Spleen (tissue), 11 donors: ENCODE results near the gene TRIM38. TPM values are rescaled to one million over a fixed set of nuclear protein-coding genes. Genes with fewer than 3 reads are reported as not detected.
A peak's percentile ranks its signal among the peaks of the same experiment; 100 is the strongest.

ENCODE experiments used
- DNase-seq: peaks from one replicate; pipeline ENCODE4 v3.0.0-alpha.2; 2020
- H3K27ac ChIP-seq, 8 donors: fragments of 200-600 bp; sonication (generic) in 7 of 8; 1 replicate in 4 of 8; 2 replicates in 4 of 8; pipeline versions ENCODE4 v1.5.0 to v1.8.0; 2016 to 2021; ENCODE audit warnings: inconsistent platforms in 4 of 8, mild to moderate bottlenecking in 4 of 8, moderate library complexity in 1 of 8
- H3K27me3 ChIP-seq, 7 donors: fragments of 200-600 bp; sonication (generic) in 6 of 7; replicated peaks in 1 of 7; 1 replicate in 4 of 7; 2 replicates in 3 of 7; pipeline versions ENCODE4 v1.5.0 to v1.8.0; 2016 to 2021; ENCODE audit warnings: inconsistent platforms in 3 of 7, mild to moderate bottlenecking in 1 of 7
- H3K36me3 ChIP-seq, 6 donors: fragments of 200-600 bp; sonication (generic) in 5 of 6; 1 replicate in 4 of 6; 2 replicates in 2 of 6; pipeline versions ENCODE4 v1.5.0 to v1.8.0; 2016 to 2021; ENCODE audit warnings: inconsistent platforms in 2 of 6
- H3K4me1 ChIP-seq, 6 donors: fragments of 200-600 bp; sonication (generic) in 5 of 6; 1 replicate in 3 of 6; 2 replicates in 3 of 6; pipeline versions ENCODE4 v1.5.0 to v1.8.0; 2016 to 2021; ENCODE audit warnings: inconsistent platforms in 3 of 6
- H3K4me3 ChIP-seq, 8 donors: fragments of 200-600 bp; sonication (generic) in 7 of 8; 1 replicate in 4 of 8; 2 replicates in 4 of 8; pipeline versions ENCODE4 v1.5.0 to v1.8.0; 2016 to 2021; ENCODE audit warnings: inconsistent platforms in 4 of 8, mild to moderate bottlenecking in 4 of 8, moderate library complexity in 2 of 8
- H3K9me3 ChIP-seq, 8 donors: fragments of 200-600 bp; sonication (generic) in 7 of 8; 1 replicate in 4 of 8; 2 replicates in 4 of 8; pipeline versions ENCODE4 v1.5.0 to v1.8.0; 2016 to 2021; ENCODE audit warnings: inconsistent platforms in 4 of 8
- CTCF ChIP-seq, 11 experiments: fragments of 200-600 bp in 7 of 11; fragments of 450-650 bp in 4 of 11; sonication (generic) in 4 of 11; IDR thresholded peaks in 8 of 11; conservative IDR thresholded peaks in 3 of 11; 1 replicate in 7 of 11; 2 replicates in 4 of 11; pipeline versions ENCODE4 v1.4.0 to v1.8.0; 2016 to 2021; ENCODE audit warnings: antibody characterized with exemption in 11 of 11, inconsistent platforms in 4 of 11, mild to moderate bottlenecking in 1 of 11
- POLR2A ChIP-seq, 3 donors: fragments of 450-650 bp; IDR thresholded peaks; one replicate each; pipeline ENCODE4 v1.5.1; 2017; ENCODE audit warnings: antibody characterized with exemption in 3 of 3, mild to moderate bottlenecking in 1 of 3
- POLR2AphosphoS5 ChIP-seq, 3 donors: sonication (generic); formaldehyde crosslinking; IDR thresholded peaks; one replicate each; pipeline ENCODE4 v1.5.1; 2017; ENCODE audit warnings: antibody characterized with exemption in 3 of 3
- WGBS, 5 donors: extraction: QIAGEN DNeasy Blood & Tissue Kit in 3 of 5; methylation state at CpG; one replicate each; pipeline versions ENCODE4 v1.1.5 to v1.1.7; 2013 to 2018; 5-methylcytosine and 5-hydroxymethylcytosine counted together
- intact Hi-C: fragments of 100-400 bp; cut with DNase I; formaldehyde crosslinking; loops from one replicate; pipeline ENCODE4 v1.15.0; 2023; ENCODE audit warnings: low total_unique reads
- polyA plus RNA-seq, 3 donors: library from polyadenylated mRNA; stranded (reverse); fragments of 200-250 nt; gene quantifications; one replicate each; pipeline ENCODE4 v1.2.1, GENCODE V29; 2013
- total RNA-seq, 7 donors: library from RNA; depleted of rRNA in 3 of 7; stranded (reverse); fragments of >200 nt in 3 of 7; fragmentation: NEBNext Ultra II Directional in 4 of 7; extraction: Animal tissue kit (Norgen Biotek cat#: 25700) in 4 of 7; gene quantifications; one replicate each; pipeline versions ENCODE4 v1.1.0 to v1.2.1, GENCODE V29; 2016 to 2021
- donor health status: healthy with polysubstance abuse.
- donor health status: DM: no; HTN: no; CAD: no; lungs with moderate emphysema.
- donor health status: DM: no; HTN: no; CAD: no.
- donor health status: Bipolar disorder and iron deficiency.
- donor health status: healthy.
- donor health status: DM: no; HTN: no; CAD: no.
- donor health status: DM: yes; HTN: yes; CAD: no.

The TRIM38 gene
- total and polyA plus RNA-seq, 10 donors: 8.0 to 34.4 (median 28.1) TPM

GRCh38 chr6:25965058-25965457 is 2.5 kb downstream of the TRIM38 start:
- Histone ChIP-seq H3K9me3 (no peaks in the 10 kb centered on the region), H3K4me3 (peak overlapping the region in 5 of 8 donors; percentile 61 to 84 (median 66)), H3K27ac (peak overlapping the region in 3 of 8 donors; percentile 96 to 97 (median 97)), H3K4me1 (peaks cover 42 to 90% (median 79%) of the 10 kb centered on the region in 6 donors), H3K27me3 (no peaks in the 10 kb centered on the region), H3K36me3 (peaks cover 3 to 58% (median 48%) of the 10 kb centered on the region in 6 donors)
- DNase-seq: no peak
- WGBS, 5 donors: 64 to 83% (median 80%) methylated on average over 4 of the region's 4 CpGs
- intact Hi-C loops: no loop called here
- TF ChIP-seq CTCF (IDR thresholded peaks at IDR 0.05 in 8 of 11, conservative IDR thresholded peaks at IDR 0.05 in 3 of 11): no peak
- TF ChIP-seq POLR2A (IDR thresholded peaks at IDR 0.05): no peak
- TF ChIP-seq POLR2AphosphoS5 (IDR thresholded peaks at IDR 0.05): no peak

- Histone ChIP-seq H3K4me1 (peaks cover 38 to 92% (median 81%) of the 10 kb centered on the region in 6 donors), H3K9me3 (no peaks in the 10 kb centered on the region), H3K27ac (peak overlapping the region in 2 of 8 donors; percentile 21 to 22), H3K36me3 (peaks cover 3 to 75% (median 65%) of the 10 kb centered on the region in 6 donors), H3K4me3 (peak overlapping the region in 4 of 8 donors; percentile 4 to 84 (median 9)), H3K27me3 (no peaks in the 10 kb centered on the region)
- TF ChIP-seq POLR2AphosphoS5 (IDR thresholded peaks at IDR 0.05): peak in 2 of 3 donors; percentile 12 to 19
- no peak for TF ChIP-seq POLR2A (IDR thresholded peaks at IDR 0.05)
- TF ChIP-seq CTCF (IDR thresholded peaks at IDR 0.05 in 8 of 11, conservative IDR thresholded peaks at IDR 0.05 in 3 of 11): no peak
- intact Hi-C loops: no loop called here
- no peak for DNase-seq
- 76 to 93% (median 91%) methylated on average over 6 to 9 of the region's 9 CpGs for WGBS, 5 donors
These were observed 4.1 kb downstream of the TRIM38 start for GRCh38 chr6:25966711-25967110.

GRCh38 chr6:25968769-25969168 is 6.2 kb downstream of the TRIM38 start:
- peaks cover 5 to 95% (median 85%) of the 10 kb centered on the region in 6 donors for H3K36me3 ChIP-seq
- H3K27ac ChIP-seq: peak overlapping the region in 1 of 8 donors; percentile 15
- H3K27me3 ChIP-seq: no peaks in the 10 kb centered on the region
- no peak for TF ChIP-seq POLR2A (IDR thresholded peaks at IDR 0.05)
- no peak for TF ChIP-seq CTCF (IDR thresholded peaks at IDR 0.05 in 8 of 11, conservative IDR thresholded peaks at IDR 0.05 in 3 of 11)
- no peak for TF ChIP-seq POLR2AphosphoS5 (IDR thresholded peaks at IDR 0.05)
- peak overlapping the region in 1 of 8 donors; percentile 84 for H3K4me3 ChIP-seq
- no peaks in the 10 kb centered on the region for H3K9me3 ChIP-seq
- intact Hi-C loops: no loop called here
- DNase-seq: no peak
- H3K4me1 ChIP-seq: peaks cover 33 to 97% (median 75%) of the 10 kb centered on the region in 6 donors

DNA sequence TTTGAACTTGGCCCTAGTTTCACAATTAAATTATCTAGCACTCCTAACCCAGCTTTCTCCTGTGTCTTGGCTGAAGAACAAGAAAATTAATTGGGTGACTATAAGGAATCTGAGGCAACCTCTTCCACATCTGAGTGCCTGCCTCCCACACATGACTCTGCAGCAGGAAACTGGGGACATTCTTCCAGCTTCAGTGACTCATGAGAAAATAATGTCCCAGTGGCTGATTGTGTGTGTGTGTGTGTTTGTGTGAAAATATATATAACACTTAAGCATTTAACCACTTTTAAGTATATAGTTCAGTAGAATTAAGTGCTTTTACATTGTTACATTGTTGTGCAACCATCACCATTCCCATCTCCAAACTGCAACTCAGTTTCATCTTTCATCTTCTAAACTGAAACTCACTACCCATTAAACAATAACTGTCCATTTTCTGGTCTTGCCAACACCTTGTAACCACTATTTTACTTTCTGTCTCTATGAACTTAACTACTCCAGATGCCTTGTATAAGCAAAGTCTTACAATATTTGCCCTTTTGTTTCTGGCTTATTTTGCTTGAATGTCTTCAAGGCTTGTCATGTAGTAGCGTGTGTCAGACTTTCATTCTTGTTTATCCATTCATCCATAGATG is 8.7 kb downstream of the TRIM38 start:
- TF ChIP-seq POLR2A (IDR thresholded peaks at IDR 0.05) (no peak), POLR2AphosphoS5 (IDR thresholded peaks at IDR 0.05) (peak in 1 of 3 donors; percentile 65)
- H3K9me3 ChIP-seq: no peaks in the 10 kb centered on the region
- H3K27me3 ChIP-seq: no peaks in the 10 kb centered on the region
- peaks cover 7 to 100% (median 94%) of the 10 kb centered on the region in 6 donors for H3K36me3 ChIP-seq
- H3K27ac ChIP-seq: peak overlapping the region in 7 of 8 donors; percentile 15 to 61 (median 43)
- no peak for DNase-seq
- intact Hi-C loops: no loop called here
- no peak overlapping the region for H3K4me3 ChIP-seq
- H3K4me1 ChIP-seq: peaks cover 28 to 93% (median 58%) of the 10 kb centered on the region in 6 donors
- 90 to 100% (median 98%) methylated on average over 1 of the region's 1 CpG for WGBS, 5 donors
